Endothelial cell of umbilical vein (primary cell): ENCODE data around the gene OSGIN1. TPM values are rescaled to one million over a fixed set of nuclear protein-coding genes. Genes with fewer than 3 reads are reported as not detected.

Source experiments
- BruUV-seq: library from RNA; stranded (reverse); fragments of 400-500 nt; replicated peaks from 2 replicates; lab custom pipeline; 2021; lab: Mats Ljungman, UMichigan
- CTCF ChIA-PET: fragments of 300-600, 350-600 bp; sonication (Branson Sonifier 250); formaldehyde crosslinking; loops from one replicate; lab custom pipeline; 2021; ENCODE audit warnings: antibody characterized with exemption, inconsistent platforms; lab: Charles Lee
- POLR2A ChIA-PET: fragments of 300-600, 350-600 bp; sonication (Branson Sonifier 250); formaldehyde crosslinking; loops from one replicate; lab custom pipeline; 2021; ENCODE audit warnings: antibody characterized with exemption, inconsistent platforms; lab: Charles Lee
- DNase-seq: peaks from one replicate; pipeline ENCODE4 v3.0.0-alpha.2; 2011; ENCODE audit warnings: low read depth, low spot score
- FAIRE-seq: peaks from 2 replicates; lab custom pipeline; 2011; peaks lifted over from hg19 to GRCh38; lab: Jason Lieb, UNC
- H2AFZ ChIP-seq: 2 replicates; pipeline ENCODE4 v1.6.0; 2012; ENCODE audit warnings: low read depth, low read length, control low read depth, inconsistent platforms
- H3K27ac ChIP-seq: 2 replicates; pipeline ENCODE4 v1.5.1; 2011; ENCODE audit warnings: low read depth, mild to moderate bottlenecking, control low read depth, low read length, moderate library complexity; ENCODE audit not compliant: insufficient read depth
- H3K27me3 ChIP-seq, 2 experiments: 2 replicates each; pipeline versions ENCODE4 v1.6.0 to v1.6.1; 2011; ENCODE audit warnings: low read length in 2 of 2, mixed read lengths in 1 of 2; ENCODE audit not compliant: control insufficient read depth in 2 of 2, insufficient read depth in 2 of 2
- H3K36me3 ChIP-seq, 2 experiments: 2 replicates in 1 of 2; 3 replicates in 1 of 2; pipeline ENCODE4 v1.5.1; 2011; ENCODE audit warnings: low read length in 2 of 2, mild to moderate bottlenecking in 1 of 2, moderate library complexity in 1 of 2; ENCODE audit not compliant: control insufficient read depth in 2 of 2, insufficient read depth in 2 of 2; ENCODE audit errors: extremely low read depth in 1 of 2
- H3K4me1 ChIP-seq: 3 replicates; pipeline ENCODE4 v1.5.1; 2011; ENCODE audit warnings: mild to moderate bottlenecking, low read length; ENCODE audit not compliant: control insufficient read depth, insufficient read depth; ENCODE audit errors: extremely low read depth
- H3K4me2 ChIP-seq: 2 replicates; pipeline ENCODE4 v1.6.1; 2011; ENCODE audit warnings: low read length, control low read depth, mixed read lengths; ENCODE audit not compliant: insufficient read depth
- H3K4me3 ChIP-seq, 3 experiments: fragments of 200-600 bp in 1 of 3; sonication (generic), shearing (Covaris generic) in 1 of 3; replicated peaks in 1 of 3; 2 replicates each; pipeline ENCODE4 v1.5.1; 2011 to 2016; ENCODE audit warnings: control low read depth in 3 of 3, low read length in 3 of 3, mild to moderate bottlenecking in 2 of 3, inconsistent platforms in 1 of 3, low read depth in 1 of 3, moderate library complexity in 1 of 3; ENCODE audit not compliant: insufficient read depth in 1 of 3
- H3K79me2 ChIP-seq: 2 replicates; pipeline ENCODE4 v1.6.0; 2012; ENCODE audit warnings: low read length, inconsistent platforms; ENCODE audit not compliant: control insufficient read depth, insufficient read depth
- H3K9ac ChIP-seq: replicated peaks from 2 replicates; pipeline ENCODE3; 2011; ENCODE audit warnings: low read length, control low read depth; ENCODE audit not compliant: insufficient read depth; ENCODE audit errors: extremely low read depth
- H3K9me1 ChIP-seq: replicated peaks from 3 replicates; pipeline ENCODE4 v1.6.0; 2011; ENCODE audit warnings: mild to moderate bottlenecking, low read length; ENCODE audit not compliant: control insufficient read depth, insufficient read depth; ENCODE audit errors: extremely low read depth
- H3K9me3 ChIP-seq: replicated peaks from 2 replicates; pipeline ENCODE4 v1.5.1; 2012; ENCODE audit warnings: low read length, inconsistent platforms; ENCODE audit not compliant: control insufficient read depth, insufficient read depth
- H4K20me1 ChIP-seq: replicated peaks from 2 replicates; pipeline ENCODE3; 2011; ENCODE audit warnings: mild to moderate bottlenecking, low read length; ENCODE audit not compliant: control insufficient read depth, insufficient read depth; ENCODE audit errors: extremely low read depth
- EZH2 ChIP-seq: IDR thresholded peaks from 2 replicates; pipeline ENCODE4 v1.6.1; 2012; ENCODE audit warnings: borderline replicate concordance, low read depth, mild to moderate bottlenecking, moderate library complexity, low read length, inconsistent platforms; ENCODE audit not compliant: severe bottlenecking
- FOS ChIP-seq: IDR thresholded peaks from 2 replicates; pipeline ENCODE4 v1.6.1; 2011; ENCODE audit warnings: mild to moderate bottlenecking, low read length, moderate library complexity, borderline replicate concordance; ENCODE audit not compliant: insufficient read depth
- GATA2 ChIP-seq: IDR thresholded peaks from 2 replicates; pipeline ENCODE4 v1.7.0; 2011; ENCODE audit warnings: low read depth, mild to moderate bottlenecking, moderate library complexity, mixed read lengths, low read length; ENCODE audit not compliant: insufficient read length, insufficient read depth
- MYC ChIP-seq: IDR thresholded peaks from one replicate; pipeline ENCODE4 v1.6.1; 2011; ENCODE audit warnings: mild to moderate bottlenecking, low read depth, low read length
- POLR2A ChIP-seq: IDR thresholded peaks from 2 replicates; pipeline ENCODE4 v1.6.1; 2012; ENCODE audit warnings: low read depth, mild to moderate bottlenecking, control low read depth, low read length
- POLR2AphosphoS5 ChIP-seq: IDR thresholded peaks from 2 replicates; pipeline ENCODE4 v1.6.1; 2012; ENCODE audit warnings: low read depth, mild to moderate bottlenecking, control low read depth, low read length, moderate library complexity; ENCODE audit not compliant: insufficient read depth
- dilution Hi-C: fragments of 300-500 bp; cut with MboI; formaldehyde crosslinking; loops from one replicate; pipeline ENCODE4 v1.15.0; 2019; ENCODE audit warnings: low sequenced_read_pairs; ENCODE audit not compliant: extremely low pct_ligation_motif_present
- intact Hi-C: fragments of 100-400 bp; cut with micrococcal nuclease; formaldehyde crosslinking; loops from one replicate; pipeline ENCODE4 v1.10.0; 2022
- polyA plus RNA-seq, 4 experiments: library from polyadenylated mRNA; depleted of rRNA in 3 of 4; stranded (reverse) in 3 of 4; unstranded in 1 of 4; fragments of >200 nt; gene quantifications; 2 replicates each; pipeline versions ENCODE4 v1.2.1 to v1.2.3, GENCODE V29; 2011 to 2012; ENCODE audit warnings: missing spikeins in 1 of 4
- total RNA-seq: library from RNA; stranded (reverse); gene quantifications from 2 replicates; pipeline ENCODE4 v1.2.3, GENCODE V29; 2021
- TF ChIP-seq, protein P1 (sequence below), 2 donors: IDR thresholded peaks; 1 replicate in 1 of 2; 2 replicates in 1 of 2; pipeline ENCODE4 v1.5.1; 2011; ENCODE audit warnings: low read length in 2 of 2, mild to moderate bottlenecking in 2 of 2, moderate library complexity in 2 of 2, control low read depth in 1 of 2, inconsistent platforms in 1 of 2, low read depth in 1 of 2; ENCODE audit not compliant: insufficient read depth in 1 of 2; ENCODE audit errors: extremely low read depth in 1 of 2
- TF ChIP-seq, protein P2 (sequence below): IDR thresholded peaks from 2 replicates; pipeline ENCODE4 v1.6.1; 2011; ENCODE audit not compliant: insufficient read depth, insufficient read length

The OSGIN1 gene
- total and polyA plus RNA-seq, 2 donors (not counting 3 experiments of a cell fraction or from before 2014, with no cell fraction given), result 9.2 to 11.0 TPM

DNA sequence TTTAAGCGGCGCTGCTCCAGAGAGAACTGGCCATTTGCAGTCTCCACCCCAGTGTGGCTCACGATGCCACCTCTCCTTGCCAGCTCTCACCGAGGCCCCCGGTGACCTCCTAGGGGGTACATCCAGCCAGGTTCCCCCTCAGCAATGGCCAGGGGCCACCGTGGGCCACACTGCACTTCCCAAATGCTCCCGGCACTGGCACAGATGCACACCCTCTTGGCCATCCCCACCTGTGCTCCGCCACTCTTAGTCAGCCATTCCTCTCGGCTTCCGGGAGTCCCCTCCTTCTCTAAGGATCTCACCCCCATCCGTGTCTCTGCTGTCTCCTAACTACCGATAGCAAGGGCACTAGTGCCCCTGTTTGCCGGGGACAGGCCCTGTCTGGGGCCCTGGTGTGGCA is 28.4 kb upstream of the OSGIN1 start:
- no TSS peak for BruUV-seq
- H3K4me1 ChIP-seq, result peaks cover 3% of the 10 kb centered on the region
- no peaks in the 10 kb centered on the region for H3K27me3 ChIP-seq
- DNase-seq (no peak), FAIRE-seq (no peak)
- H3K27ac ChIP-seq, result no peak overlapping the region
- ChIA-PET POLR2A (no interaction called here), CTCF (interaction anchor here (3.1 kb wide), 1 partner anchor 13 kb away, joined by 14 read pairs; no protein-coding TSS in a partner anchor)
- H3K79me2 ChIP-seq, result no peaks in the 10 kb centered on the region
- H3K4me3 ChIP-seq, result no peak overlapping the region
- H3K9me1 ChIP-seq, result no peaks in the 10 kb centered on the region
- intact Hi-C loops, result no loop called here
- no peaks in the 10 kb centered on the region for H3K36me3 ChIP-seq
- no peak for TF ChIP-seq EZH2
- TF ChIP-seq POLR2AphosphoS5, result no peak
- TF ChIP-seq MYC, result no peak
- TF ChIP-seq GATA2, result no peak
- TF ChIP-seq, protein P1, sequence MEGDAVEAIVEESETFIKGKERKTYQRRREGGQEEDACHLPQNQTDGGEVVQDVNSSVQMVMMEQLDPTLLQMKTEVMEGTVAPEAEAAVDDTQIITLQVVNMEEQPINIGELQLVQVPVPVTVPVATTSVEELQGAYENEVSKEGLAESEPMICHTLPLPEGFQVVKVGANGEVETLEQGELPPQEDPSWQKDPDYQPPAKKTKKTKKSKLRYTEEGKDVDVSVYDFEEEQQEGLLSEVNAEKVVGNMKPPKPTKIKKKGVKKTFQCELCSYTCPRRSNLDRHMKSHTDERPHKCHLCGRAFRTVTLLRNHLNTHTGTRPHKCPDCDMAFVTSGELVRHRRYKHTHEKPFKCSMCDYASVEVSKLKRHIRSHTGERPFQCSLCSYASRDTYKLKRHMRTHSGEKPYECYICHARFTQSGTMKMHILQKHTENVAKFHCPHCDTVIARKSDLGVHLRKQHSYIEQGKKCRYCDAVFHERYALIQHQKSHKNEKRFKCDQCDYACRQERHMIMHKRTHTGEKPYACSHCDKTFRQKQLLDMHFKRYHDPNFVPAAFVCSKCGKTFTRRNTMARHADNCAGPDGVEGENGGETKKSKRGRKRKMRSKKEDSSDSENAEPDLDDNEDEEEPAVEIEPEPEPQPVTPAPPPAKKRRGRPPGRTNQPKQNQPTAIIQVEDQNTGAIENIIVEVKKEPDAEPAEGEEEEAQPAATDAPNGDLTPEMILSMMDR (IDR thresholded peaks at IDR 0.05; ENCODE audit: extremely low read depth in 1 of 2, insufficient read depth in 1 of 2, low read depth in 1 of 2, low read length in 2 of 2), result no peak
- TF ChIP-seq, protein P2, sequence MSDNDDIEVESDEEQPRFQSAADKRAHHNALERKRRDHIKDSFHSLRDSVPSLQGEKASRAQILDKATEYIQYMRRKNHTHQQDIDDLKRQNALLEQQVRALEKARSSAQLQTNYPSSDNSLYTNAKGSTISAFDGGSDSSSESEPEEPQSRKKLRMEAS, result no peak
- TF ChIP-seq POLR2A, result no peak
- TF ChIP-seq FOS, result no peak
- no peak overlapping the region for H3K4me2 ChIP-seq
- no peaks in the 10 kb centered on the region for H4K20me1 ChIP-seq
- dilution Hi-C loops, result no loop called here
- no peak overlapping the region for H3K9ac ChIP-seq
- H2AFZ ChIP-seq, result no peak overlapping the region
- no peaks in the 10 kb centered on the region for H3K9me3 ChIP-seq
